Activated T-helper 1 cell treated with Interleukin-2 at 50 U/mL for 16 hours (primary cell): ENCODE measurements around the gene LHFPL3.

Experiments used
- DNase-seq: peaks from one replicate; pipeline ENCODE4 v3.0.0-alpha.2; 2020; ENCODE audit warnings: low read depth

The LHFPL3 gene

DNA sequence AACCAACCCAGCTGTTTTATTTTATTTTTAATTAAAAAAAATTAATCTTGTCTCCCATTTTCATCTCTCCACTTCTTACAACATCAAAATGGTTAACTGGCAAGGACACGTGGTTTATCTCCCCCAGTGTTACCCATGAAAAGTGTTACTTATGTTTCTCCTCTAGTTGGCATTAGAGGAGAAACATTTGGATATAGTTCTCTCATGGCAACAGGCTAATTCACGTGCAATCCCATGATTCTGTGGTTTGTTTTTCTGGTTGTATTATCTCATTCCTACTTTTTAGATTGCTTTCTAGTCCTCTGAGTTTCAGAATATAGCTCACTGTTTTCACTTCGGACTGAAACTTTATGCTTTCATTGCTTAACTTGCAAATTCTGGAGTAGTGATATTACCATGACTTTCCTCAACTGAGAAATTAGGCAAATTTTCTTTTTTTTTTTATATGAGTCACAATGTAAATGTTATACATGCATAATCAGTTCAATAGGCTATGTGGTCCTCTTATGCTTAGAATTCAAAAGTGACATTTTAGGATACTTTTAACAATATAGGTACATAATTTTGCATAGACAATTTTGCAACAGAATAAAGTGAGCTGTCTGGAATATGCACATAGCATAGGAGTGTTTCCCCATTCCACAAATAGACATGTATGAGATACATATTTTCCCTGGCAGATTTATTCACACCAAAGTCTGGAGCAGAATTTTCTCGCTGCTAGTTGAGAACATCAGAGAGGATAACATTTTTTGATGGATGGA is 43.0 kb downstream of the LHFPL3 start:
- DNase-seq = no peak

DNA sequence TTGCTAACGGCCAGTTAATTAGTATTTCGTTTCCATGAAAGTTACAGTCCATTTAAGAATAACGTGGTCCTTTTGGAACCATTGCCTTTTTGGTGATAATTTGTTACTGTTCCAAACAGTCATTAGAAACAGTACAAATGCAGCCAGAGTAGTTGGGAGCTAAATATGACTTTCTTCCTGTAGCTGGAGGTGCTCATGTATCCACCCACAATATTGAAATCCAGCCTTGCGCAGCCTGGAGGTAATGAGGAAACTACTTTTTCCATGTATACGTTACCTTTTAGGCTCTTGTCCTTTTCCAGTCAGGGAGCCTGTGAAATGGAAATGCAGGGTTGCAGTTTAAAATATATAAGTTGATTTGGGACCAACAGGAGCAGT is 43.6 kb downstream of the LHFPL3 start:
- no peak for DNase-seq

DNA sequence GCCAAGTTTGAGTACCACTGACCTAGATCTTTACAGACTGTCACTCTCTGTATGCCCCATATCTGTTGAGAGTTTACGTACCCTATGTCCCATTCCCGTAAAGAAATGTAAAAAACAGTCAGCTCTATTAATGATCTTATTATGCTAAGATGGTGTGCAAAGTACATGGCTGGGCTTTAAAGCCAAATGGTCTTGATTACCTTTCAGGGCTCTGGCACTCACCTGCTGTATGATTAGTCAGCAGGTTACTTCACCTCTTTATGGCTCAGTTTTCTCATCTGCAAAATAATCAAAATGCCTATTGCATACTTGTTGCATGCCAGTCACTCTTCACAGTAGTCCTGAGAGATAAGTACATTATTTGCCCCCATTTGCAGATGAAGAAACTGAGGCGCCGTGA is 54.2 kb downstream of the LHFPL3 start:
- DNase-seq = no peak

- DNase-seq = no peak
Observed at GRCh38 chr7:104386943-104387342, 58.5 kb downstream of the LHFPL3 start.

GRCh38 chr7:104388222-104388621 is 59.8 kb downstream of the LHFPL3 start:
- DNase-seq = no peak

DNA sequence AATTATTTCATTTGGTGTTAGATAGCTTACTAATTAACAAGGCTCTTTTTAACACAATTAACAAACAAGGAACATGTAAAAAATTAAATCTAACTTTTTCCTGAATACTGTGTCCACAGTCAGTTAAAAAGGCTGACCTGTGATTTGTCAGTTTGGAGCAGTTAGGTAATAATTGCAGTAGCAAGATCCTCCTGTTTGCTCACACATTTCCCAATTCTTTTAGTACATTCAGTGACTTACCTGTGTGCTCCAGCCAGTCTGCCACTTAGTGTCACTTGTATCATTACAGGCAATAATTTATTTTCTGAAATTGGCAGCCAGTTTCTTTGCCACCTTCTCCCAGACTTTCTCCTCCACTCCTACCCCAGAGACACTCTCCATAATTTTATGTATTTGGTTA is 66.8 kb downstream of the LHFPL3 start:
- no peak for DNase-seq

GRCh38 chr7:104397442-104397841 is 69.0 kb downstream of the LHFPL3 start:
- no peak for DNase-seq

DNA sequence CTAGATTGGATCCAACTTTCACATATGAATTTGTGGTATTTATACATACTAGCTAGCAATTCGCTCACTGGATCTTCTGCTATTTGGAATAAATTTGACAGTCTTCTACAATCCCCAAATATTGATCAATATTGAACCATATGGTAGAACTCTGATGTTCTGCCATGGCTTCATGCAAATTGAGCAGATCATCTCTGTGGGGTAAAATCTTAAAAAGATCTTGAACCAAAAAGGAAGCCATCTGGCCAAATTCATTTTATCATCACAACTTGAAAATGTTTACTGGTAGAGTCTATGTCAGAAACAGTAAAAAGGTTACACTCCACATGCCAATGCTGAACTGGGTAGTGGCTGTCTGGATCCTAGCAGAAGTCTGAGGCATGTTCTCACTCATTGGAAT is 80.0 kb downstream of the LHFPL3 start:
- no peak for DNase-seq

DNA sequence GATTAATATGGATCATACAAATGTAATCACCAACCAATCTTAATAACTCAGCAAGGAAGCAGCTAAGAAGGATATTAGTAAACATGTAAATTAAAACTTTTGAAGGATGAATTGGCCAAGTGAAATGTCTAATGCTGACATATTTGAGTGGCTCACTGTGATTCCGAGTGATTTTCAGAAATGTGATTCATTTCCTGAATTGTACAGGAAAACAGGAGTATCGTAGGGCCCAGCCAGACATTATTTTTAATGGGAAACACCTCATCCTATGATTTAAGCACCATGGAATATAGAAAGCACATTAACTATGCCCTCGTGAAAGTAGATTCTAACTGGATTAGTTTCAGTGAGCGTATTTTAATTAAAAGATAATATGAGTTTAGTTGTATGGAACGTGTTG is 82.3 kb downstream of the LHFPL3 start:
- no peak for DNase-seq

DNA sequence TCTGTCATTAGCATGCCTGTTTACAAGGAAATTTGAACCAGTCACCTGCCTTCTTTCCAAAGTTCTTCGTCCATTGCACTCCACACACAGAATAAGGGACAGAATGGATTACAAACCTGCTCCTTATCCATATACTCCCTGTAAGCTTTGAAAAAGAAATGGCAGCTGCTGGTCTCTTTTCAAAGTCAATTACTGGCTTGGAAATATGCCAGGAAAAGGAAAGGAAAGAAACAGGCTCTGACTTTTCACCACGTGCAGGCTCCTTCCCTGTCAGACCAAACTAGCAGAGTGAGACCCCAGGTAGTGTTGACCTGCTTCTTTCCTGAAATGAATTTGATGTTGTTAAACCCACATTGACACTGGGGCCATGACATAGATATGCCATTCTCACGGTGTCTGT is 84.5 kb downstream of the LHFPL3 start:
- no peak for DNase-seq

DNA sequence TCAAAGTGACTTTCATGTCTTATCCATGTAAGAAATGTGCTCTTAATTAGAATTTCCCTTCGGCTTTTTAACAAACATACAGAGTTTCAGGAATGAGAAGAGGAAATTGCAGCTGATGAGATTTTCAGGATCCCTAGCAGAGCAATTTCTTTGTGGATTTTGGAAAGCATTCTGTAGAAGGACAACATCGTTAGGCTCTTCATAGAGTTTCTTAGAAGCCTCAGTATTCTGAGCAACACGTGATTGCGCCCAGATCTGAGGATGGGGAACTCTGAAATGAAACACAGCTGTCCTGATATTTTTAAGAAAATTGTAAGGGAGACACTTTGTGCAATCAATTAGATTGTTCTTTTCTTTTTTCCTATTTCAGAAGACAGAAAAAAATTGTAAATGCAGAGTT is 85.8 kb downstream of the LHFPL3 start:
- no peak for DNase-seq

GRCh38 chr7:104415700-104416099 is 87.3 kb downstream of the LHFPL3 start:
- no peak for DNase-seq

DNA sequence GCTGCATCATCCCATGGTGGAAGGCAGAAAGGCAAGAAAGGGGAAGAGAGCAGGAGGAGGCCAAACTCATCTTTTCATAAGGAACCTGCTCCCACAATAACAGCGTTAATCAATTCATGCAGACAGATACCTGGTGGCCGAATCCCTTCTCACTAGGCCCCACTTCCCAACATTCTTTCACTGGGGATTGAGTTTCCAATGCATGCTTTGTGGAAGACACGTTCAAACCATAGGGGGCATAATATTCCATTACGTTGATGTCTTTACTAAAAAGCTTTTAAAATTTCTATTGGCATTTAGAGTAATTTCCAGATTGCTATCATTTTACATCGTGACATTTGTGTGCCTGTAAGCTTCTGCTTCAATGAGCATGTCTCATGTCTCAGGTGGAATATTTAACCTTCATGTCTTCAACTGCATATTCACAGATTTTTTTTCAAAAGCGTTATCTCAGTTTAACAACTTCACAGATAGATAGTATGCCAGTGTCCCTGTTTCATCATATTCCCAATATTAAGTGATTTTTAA is 88.5 kb downstream of the LHFPL3 start:
- DNase-seq = no peak

- DNase-seq = no peak
Observed at GRCh38 chr7:104431930-104432329, 103.5 kb downstream of the LHFPL3 start.

DNA sequence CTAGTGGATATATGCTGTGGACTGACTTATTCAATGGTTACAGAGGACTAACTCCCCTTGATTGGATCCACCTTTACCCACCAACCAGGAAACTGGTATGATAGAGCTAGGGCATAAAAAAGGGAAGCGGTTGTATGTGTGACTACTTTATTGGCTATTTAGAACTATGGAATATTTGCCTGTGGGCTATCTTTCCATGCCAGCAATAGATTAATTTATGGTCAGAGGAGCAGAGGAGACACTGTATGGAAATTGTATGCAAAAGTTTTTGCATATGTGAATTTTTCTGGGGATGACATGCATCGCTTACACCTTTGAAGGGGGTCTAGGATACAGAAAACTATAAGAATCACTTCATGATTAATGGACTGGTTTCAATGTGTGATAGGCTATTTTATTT is 105.7 kb downstream of the LHFPL3 start:
- no peak for DNase-seq

DNA sequence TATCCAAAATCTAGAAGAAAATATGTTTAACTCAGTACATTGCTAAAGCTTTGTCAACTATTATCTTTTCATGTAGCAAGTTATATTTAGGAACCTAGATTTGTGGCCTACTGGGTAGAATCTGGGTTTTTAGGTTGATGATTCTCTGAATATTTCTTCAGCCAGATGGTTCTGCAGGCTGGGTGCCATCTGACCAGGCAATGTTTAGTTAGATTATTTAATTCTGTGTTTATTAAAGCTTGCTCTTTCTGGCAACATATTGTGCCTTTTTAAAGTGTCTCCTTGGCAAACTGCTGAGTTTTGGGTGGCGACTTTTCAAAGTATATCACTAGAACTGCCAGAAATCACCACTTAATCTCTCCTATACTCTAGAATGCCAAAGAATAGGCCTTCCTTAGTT is 114.1 kb downstream of the LHFPL3 start:
- DNase-seq = no peak

DNA sequence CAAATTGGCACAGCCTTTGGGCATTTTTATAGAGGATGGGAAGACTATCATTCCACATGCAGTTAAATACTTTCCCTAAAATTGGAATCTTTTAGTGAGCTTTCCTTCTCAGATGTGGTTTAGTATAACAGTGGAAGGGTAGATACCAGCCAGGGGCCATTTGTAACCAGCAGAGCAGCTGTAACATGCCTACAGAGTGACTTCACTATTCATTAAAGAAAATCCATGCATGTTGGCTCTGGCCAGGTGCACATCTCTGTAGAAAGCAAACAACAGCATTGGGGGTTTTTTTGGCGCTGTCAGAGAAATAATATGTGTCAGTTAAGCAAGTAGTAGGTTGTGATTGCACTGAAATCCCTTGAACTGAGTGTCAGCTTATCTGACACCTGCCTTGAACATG is 115.6 kb downstream of the LHFPL3 start:
- DNase-seq = no peak

DNA sequence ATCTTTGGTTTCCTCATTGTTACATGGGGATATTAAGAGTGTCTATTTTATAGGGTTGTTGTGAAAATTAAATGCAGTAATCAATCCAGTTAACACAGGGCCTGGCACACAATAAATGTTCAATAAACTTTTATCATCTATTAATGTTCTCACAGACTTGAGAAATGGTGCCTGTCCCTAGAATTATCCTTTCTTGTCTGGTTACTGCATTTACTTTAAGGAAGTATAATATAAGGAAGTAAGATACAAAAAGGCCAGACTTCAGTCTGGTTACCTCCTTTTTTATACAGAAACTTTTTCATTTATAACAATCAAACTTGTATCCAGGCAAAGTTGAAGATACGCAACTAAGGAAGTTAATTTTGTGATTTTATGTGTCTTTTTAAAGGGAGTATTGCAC is 117.0 kb downstream of the LHFPL3 start:
- no peak for DNase-seq

DNA sequence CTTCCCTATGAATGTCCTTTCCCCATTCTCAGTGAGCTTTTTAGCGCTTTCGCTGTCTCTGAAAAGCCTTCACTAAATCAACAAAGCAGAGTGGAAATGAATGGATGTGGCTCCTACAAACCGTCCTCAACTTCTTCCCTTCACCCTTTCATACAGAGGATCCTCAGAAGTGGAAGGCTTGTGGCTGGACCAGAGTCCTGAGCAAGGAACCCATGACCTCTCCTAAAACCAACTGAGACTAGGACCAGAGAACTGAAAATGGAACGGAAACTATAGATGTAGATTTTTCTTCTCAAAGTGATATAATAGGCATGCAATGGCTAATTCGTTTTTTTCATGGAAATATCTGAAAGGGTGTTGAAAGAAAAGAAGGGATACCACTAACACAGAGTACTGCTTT is 122.5 kb downstream of the LHFPL3 start:
- no peak for DNase-seq

GRCh38 chr7:104453190-104453589 is 124.8 kb downstream of the LHFPL3 start:
- no peak for DNase-seq

DNA sequence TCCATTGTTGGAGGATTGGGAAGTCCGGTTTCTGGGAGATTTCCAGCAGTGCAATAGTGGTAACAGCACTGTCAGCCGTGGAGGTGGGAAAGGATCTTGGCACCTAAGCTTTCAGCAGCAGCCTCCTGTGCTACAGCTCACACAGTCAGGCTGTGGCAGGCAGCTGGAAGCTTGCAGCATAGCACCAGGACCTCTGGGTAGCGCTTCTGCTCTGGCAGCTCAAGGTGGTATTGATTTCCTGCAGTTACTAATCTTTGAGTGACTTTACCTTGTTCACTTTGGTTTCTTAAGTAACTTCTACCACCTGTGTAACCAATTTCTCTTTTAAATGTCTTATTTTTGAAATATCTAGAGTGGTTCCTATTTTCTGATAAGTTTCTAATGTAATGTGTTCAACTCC is 130.5 kb downstream of the LHFPL3 start:
- no peak for DNase-seq

DNA sequence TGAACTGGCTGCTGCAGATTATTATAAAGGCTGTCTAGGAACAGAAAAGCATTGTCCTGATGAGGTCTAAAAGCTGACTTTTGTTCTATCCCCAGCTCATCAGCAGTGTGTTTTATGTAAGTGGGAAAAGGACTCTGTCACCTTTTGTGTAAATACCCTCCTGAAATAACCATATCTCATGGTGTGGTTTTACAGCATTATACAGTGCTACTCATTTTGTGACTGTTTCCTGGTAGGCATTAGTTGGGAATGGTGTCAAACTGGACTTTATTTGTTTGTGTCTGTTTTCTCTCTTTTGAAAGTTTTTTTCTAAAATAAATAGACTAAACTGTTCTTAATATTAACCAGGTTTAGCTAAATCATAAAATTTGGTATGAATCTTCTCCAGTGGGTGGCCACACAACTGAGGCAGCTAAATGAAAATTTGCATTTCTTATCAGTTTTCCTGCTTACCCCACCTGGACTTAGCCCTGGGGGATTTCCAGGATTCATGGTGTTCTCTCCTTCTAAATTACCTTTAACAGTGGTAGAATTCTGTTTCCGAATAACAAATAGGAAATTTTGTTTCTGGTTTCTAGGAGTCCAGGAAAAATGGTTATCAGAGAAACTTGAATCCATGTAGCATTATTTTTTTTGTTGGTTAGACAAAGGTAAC is 140.9 kb downstream of the LHFPL3 start:
- DNase-seq = no peak

GRCh38 chr7:104480529-104480928 is 152.1 kb downstream of the LHFPL3 start:
- DNase-seq = no peak
